Measurements from ENCODE around the gene LRIT2.

- TF ChIP-seq, protein P1, sequence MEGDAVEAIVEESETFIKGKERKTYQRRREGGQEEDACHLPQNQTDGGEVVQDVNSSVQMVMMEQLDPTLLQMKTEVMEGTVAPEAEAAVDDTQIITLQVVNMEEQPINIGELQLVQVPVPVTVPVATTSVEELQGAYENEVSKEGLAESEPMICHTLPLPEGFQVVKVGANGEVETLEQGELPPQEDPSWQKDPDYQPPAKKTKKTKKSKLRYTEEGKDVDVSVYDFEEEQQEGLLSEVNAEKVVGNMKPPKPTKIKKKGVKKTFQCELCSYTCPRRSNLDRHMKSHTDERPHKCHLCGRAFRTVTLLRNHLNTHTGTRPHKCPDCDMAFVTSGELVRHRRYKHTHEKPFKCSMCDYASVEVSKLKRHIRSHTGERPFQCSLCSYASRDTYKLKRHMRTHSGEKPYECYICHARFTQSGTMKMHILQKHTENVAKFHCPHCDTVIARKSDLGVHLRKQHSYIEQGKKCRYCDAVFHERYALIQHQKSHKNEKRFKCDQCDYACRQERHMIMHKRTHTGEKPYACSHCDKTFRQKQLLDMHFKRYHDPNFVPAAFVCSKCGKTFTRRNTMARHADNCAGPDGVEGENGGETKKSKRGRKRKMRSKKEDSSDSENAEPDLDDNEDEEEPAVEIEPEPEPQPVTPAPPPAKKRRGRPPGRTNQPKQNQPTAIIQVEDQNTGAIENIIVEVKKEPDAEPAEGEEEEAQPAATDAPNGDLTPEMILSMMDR (conservative IDR thresholded peaks at IDR 0.05), result no peak
- TF ChIP-seq EZH2 (IDR thresholded peaks at IDR 0.05; ENCODE audit: low read depth), result no peak
These were observed 51.8 kb downstream of the LRIT2 start, which contains the start of gene GPR15LG for GRCh38 chr10:84173501-84173929.

Measured in PC-9 (cell line).